GM18909 (cell line): ENCODE measurements around the gene FMN2.

Source experiments
- ATAC-seq: cut with Tn5 transposase; IDR thresholded peaks from one replicate; pipeline ENCODE4 v1.9.1; 2021; ENCODE audit warnings: mild to moderate bottlenecking; ENCODE audit not compliant: unreplicated experiment, poor library complexity

The FMN2 gene

GRCh38 chr1:240094041-240094722 is 2.5 kb downstream of the FMN2 start:
- ATAC-seq = no peak

GRCh38 chr1:240096974-240097373 is 5.3 kb downstream of the FMN2 start:
- no peak for ATAC-seq

GRCh38 chr1:240098534-240098933 is 6.9 kb downstream of the FMN2 start:
- no peak for ATAC-seq

GRCh38 chr1:240099329-240099728 is 7.6 kb downstream of the FMN2 start:
- ATAC-seq = no peak

GRCh38 chr1:240099748-240100147 is 8.1 kb downstream of the FMN2 start:
- no peak for ATAC-seq

- no peak for ATAC-seq
Measured at GRCh38 chr1:240100371-240100934, 8.8 kb downstream of the FMN2 start.

GRCh38 chr1:240101306-240101705 is 9.6 kb downstream of the FMN2 start:
- no peak for ATAC-seq

GRCh38 chr1:240101737-240102136 is 10.1 kb downstream of the FMN2 start:
- ATAC-seq = no peak

- ATAC-seq = no peak
Measured at GRCh38 chr1:240104672-240105071, 13.0 kb downstream of the FMN2 start.

- no peak for ATAC-seq
Measured at GRCh38 chr1:240107058-240107684, 15.5 kb downstream of the FMN2 start.

GRCh38 chr1:240109130-240109529 is 17.4 kb downstream of the FMN2 start:
- ATAC-seq = no peak

GRCh38 chr1:240109920-240110636 is 18.4 kb downstream of the FMN2 start:
- ATAC-seq = no peak

- no peak for ATAC-seq
Measured at GRCh38 chr1:240111558-240111957, 19.9 kb downstream of the FMN2 start.

GRCh38 chr1:240114222-240114621 is 22.5 kb downstream of the FMN2 start:
- no peak for ATAC-seq

- no peak for ATAC-seq
Measured at GRCh38 chr1:240115831-240116230, 24.1 kb downstream of the FMN2 start.

- ATAC-seq = no peak
Measured at GRCh38 chr1:240116831-240117769, 25.4 kb downstream of the FMN2 start.

- ATAC-seq = no peak
Measured at GRCh38 chr1:240117930-240118329, 26.2 kb downstream of the FMN2 start.

- ATAC-seq = no peak
Measured at GRCh38 chr1:240122639-240123613, 31.2 kb downstream of the FMN2 start.

GRCh38 chr1:240126821-240127220 is 35.1 kb downstream of the FMN2 start:
- ATAC-seq = no peak
